Astrocyte (in vitro differentiated cells and primary cell): ENCODE results near the gene TOX3. TPM values are rescaled to one million over a fixed set of nuclear protein-coding genes. Genes with fewer than 3 reads are reported as not detected.

Experiments
- DNase-seq: peaks from one replicate; pipeline ENCODE4 v3.0.0-alpha.2; 2010; ENCODE audit warnings: low read depth
- FAIRE-seq: peaks from 2 replicates; lab custom pipeline; 2011; peaks lifted over from hg19 to GRCh38; lab: Jason Lieb, UNC
- H2AFZ ChIP-seq: 2 replicates; pipeline ENCODE4 v1.6.0; 2012; ENCODE audit warnings: low read depth, low read length, inconsistent platforms
- H3K27ac ChIP-seq: 2 replicates; pipeline ENCODE4 v1.5.1; 2011; ENCODE audit warnings: low read depth, low read length, inconsistent platforms
- H3K27me3 ChIP-seq: 2 replicates; pipeline ENCODE4 v1.6.0; 2011; ENCODE audit warnings: low read length, inconsistent platforms; ENCODE audit not compliant: insufficient read depth
- H3K36me3 ChIP-seq: 2 replicates; pipeline ENCODE4 v1.5.1; 2011; ENCODE audit warnings: low read length, inconsistent platforms; ENCODE audit not compliant: insufficient read depth
- H3K4me1 ChIP-seq: 2 replicates; pipeline ENCODE4 v1.5.1; 2011; ENCODE audit warnings: low read length, inconsistent platforms; ENCODE audit not compliant: insufficient read depth
- H3K4me2 ChIP-seq: 2 replicates; pipeline ENCODE4 v1.6.0; 2012; ENCODE audit warnings: low read length, inconsistent platforms
- H3K4me3 ChIP-seq: 2 replicates; pipeline ENCODE4 v1.5.1; 2011; ENCODE audit warnings: low read depth, mild to moderate bottlenecking, low read length, inconsistent platforms; ENCODE audit not compliant: insufficient read depth
- H3K79me2 ChIP-seq: 2 replicates; pipeline ENCODE4 v1.6.0; 2012; ENCODE audit warnings: mild to moderate bottlenecking, low read length, inconsistent platforms; ENCODE audit not compliant: insufficient read depth
- H3K9ac ChIP-seq: 2 replicates; pipeline ENCODE4 v1.6.0; 2012; ENCODE audit warnings: mild to moderate bottlenecking, low read length, inconsistent platforms
- H3K9me3 ChIP-seq: 2 replicates; pipeline ENCODE4 v1.5.1; 2012; ENCODE audit warnings: low read depth, mild to moderate bottlenecking, low read length, inconsistent platforms; ENCODE audit not compliant: insufficient read depth
- H4K20me1 ChIP-seq: 2 replicates; pipeline ENCODE4 v1.6.0; 2012; ENCODE audit warnings: low read length, inconsistent platforms; ENCODE audit not compliant: insufficient read depth
- H3K27ac Mint-ChIP-seq: one replicate; pipeline ENCODE4 v1.8.0; 2021; ENCODE audit warnings: mild to moderate bottlenecking, mixed read lengths; ENCODE audit not compliant: unreplicated experiment
- H3K27me3 Mint-ChIP-seq: one replicate; pipeline ENCODE4 v1.8.0; 2021; ENCODE audit warnings: low read depth, mixed read lengths; ENCODE audit not compliant: unreplicated experiment
- H3K36me3 Mint-ChIP-seq: one replicate; pipeline ENCODE4 v1.8.0; 2021; ENCODE audit warnings: low read depth, mixed read lengths; ENCODE audit not compliant: unreplicated experiment
- H3K4me1 Mint-ChIP-seq: one replicate; pipeline ENCODE4 v1.8.0; 2021; ENCODE audit warnings: low read depth, mixed read lengths; ENCODE audit not compliant: unreplicated experiment
- H3K4me3 Mint-ChIP-seq: one replicate; pipeline ENCODE4 v1.8.0; 2021; ENCODE audit warnings: mild to moderate bottlenecking, moderate library complexity, mixed read lengths; ENCODE audit not compliant: unreplicated experiment
- H3K9me3 Mint-ChIP-seq: one replicate; pipeline ENCODE4 v1.8.0; 2021; ENCODE audit warnings: mild to moderate bottlenecking, mixed read lengths; ENCODE audit not compliant: unreplicated experiment
- EZH2 ChIP-seq: IDR thresholded peaks from 2 replicates; pipeline ENCODE4 v1.6.1; 2012; ENCODE audit warnings: mild to moderate bottlenecking, low read length, inconsistent platforms; ENCODE audit not compliant: insufficient read depth
- total RNA-seq: library from RNA; stranded (reverse); gene quantifications from 2 replicates; pipeline ENCODE4 v1.2.1, GENCODE V29; 2021
- TF ChIP-seq, protein P1 (sequence below): IDR thresholded peaks from 2 replicates; pipeline ENCODE4 v1.5.1; 2011; ENCODE audit warnings: low read depth, mild to moderate bottlenecking, inconsistent platforms, low read length, moderate library complexity; ENCODE audit not compliant: insufficient read depth

The TOX3 gene
- total RNA-seq, 1 donor from 2014 or later: 2.3 TPM

DNA sequence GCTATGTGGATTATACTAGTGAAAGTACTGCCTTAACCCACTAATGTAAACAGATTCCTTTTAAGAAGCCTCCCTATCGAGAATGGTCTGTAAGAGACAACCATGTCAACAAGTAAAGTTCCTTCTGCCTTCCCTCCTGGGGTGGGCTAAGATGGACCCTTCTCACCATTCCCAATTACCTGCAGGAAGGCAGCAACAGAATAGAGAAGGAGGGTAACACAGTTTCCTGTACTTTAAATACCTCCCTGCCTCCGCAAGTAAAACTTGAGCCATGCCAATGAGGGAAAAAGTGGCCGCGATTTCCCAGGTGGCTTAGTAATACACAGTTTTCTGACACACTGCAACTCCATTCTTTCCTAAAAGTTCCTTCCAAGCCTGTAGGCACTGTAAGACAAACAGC is 45.2 kb downstream of the TOX3 start:
- H3K27me3 Mint-ChIP-seq: no peaks in the 10 kb centered on the region
- H3K27me3 ChIP-seq: no peaks in the 10 kb centered on the region
- peaks cover 4% of the 10 kb centered on the region for H3K4me1 Mint-ChIP-seq
- no peak overlapping the region for H3K27ac ChIP-seq
- H3K79me2 ChIP-seq: no peaks in the 10 kb centered on the region
- no peak overlapping the region for H3K4me2 ChIP-seq
- no peak for FAIRE-seq
- H3K4me1 ChIP-seq: peaks cover 2% of the 10 kb centered on the region
- H3K36me3 ChIP-seq: no peaks in the 10 kb centered on the region
- H3K9me3 ChIP-seq: no peaks in the 10 kb centered on the region
- no peak overlapping the region for H2AFZ ChIP-seq
- no peak overlapping the region for H3K27ac Mint-ChIP-seq
- TF ChIP-seq, protein P1, sequence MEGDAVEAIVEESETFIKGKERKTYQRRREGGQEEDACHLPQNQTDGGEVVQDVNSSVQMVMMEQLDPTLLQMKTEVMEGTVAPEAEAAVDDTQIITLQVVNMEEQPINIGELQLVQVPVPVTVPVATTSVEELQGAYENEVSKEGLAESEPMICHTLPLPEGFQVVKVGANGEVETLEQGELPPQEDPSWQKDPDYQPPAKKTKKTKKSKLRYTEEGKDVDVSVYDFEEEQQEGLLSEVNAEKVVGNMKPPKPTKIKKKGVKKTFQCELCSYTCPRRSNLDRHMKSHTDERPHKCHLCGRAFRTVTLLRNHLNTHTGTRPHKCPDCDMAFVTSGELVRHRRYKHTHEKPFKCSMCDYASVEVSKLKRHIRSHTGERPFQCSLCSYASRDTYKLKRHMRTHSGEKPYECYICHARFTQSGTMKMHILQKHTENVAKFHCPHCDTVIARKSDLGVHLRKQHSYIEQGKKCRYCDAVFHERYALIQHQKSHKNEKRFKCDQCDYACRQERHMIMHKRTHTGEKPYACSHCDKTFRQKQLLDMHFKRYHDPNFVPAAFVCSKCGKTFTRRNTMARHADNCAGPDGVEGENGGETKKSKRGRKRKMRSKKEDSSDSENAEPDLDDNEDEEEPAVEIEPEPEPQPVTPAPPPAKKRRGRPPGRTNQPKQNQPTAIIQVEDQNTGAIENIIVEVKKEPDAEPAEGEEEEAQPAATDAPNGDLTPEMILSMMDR: no peak
- TF ChIP-seq EZH2: no peak
- H3K4me3 Mint-ChIP-seq: no peak overlapping the region
- DNase-seq: no peak
- no peaks in the 10 kb centered on the region for H3K9me3 Mint-ChIP-seq
- no peak overlapping the region for H3K4me3 ChIP-seq
- no peaks in the 10 kb centered on the region for H3K36me3 Mint-ChIP-seq
- no peak overlapping the region for H3K9ac ChIP-seq
- no peaks in the 10 kb centered on the region for H4K20me1 ChIP-seq

- H3K27me3 Mint-ChIP-seq: no peaks in the 10 kb centered on the region
These were observed 46.0 kb downstream of the TOX3 start for GRCh38 chr16:52500963-52501362.

DNA sequence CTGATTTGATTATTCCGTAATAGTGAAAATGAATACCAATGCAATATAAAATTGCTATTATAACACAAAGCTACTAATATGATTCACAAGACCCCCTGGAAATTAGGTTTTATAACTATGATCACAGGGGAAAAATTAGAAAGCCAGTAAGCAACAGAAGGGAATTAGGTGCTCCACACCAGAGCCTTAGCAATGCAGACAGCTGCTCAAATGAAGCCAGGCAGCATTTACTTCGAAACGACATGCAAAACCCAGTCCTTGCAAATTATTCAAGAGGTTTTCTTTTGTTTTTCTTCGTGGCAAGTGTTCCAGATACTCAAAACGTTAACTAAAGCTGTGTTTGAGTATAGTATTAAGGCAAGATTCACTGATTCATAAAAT is 47.9 kb downstream of the TOX3 start:
- H3K27me3 Mint-ChIP-seq: no peaks in the 10 kb centered on the region
- Histone ChIP-seq H3K27me3 (no peaks in the 10 kb centered on the region), H3K36me3 (no peaks in the 10 kb centered on the region), H3K4me1 (peaks cover 2% of the 10 kb centered on the region), H3K27ac (no peak overlapping the region), H3K4me3 (no peak overlapping the region), H3K79me2 (no peaks in the 10 kb centered on the region), H4K20me1 (no peaks in the 10 kb centered on the region), H3K9me3 (no peaks in the 10 kb centered on the region), H3K4me2 (peak overlapping the region; percentile 74), H3K9ac (no peak overlapping the region), H2AFZ (peak overlapping the region; percentile 80)
- no peaks in the 10 kb centered on the region for H3K36me3 Mint-ChIP-seq
- TF ChIP-seq, protein P1: no peak
- TF ChIP-seq EZH2: no peak
- no peak for DNase-seq
- no peak for FAIRE-seq
- H3K4me1 Mint-ChIP-seq: peaks cover 5% of the 10 kb centered on the region
- peak overlapping the region; percentile 92 for H3K27ac Mint-ChIP-seq
- no peak overlapping the region for H3K4me3 Mint-ChIP-seq
- H3K9me3 Mint-ChIP-seq: no peaks in the 10 kb centered on the region

More at GRCh38 chr16:52500963-52501362, 46.0 kb downstream of the TOX3 start:
- no peaks in the 10 kb centered on the region for H3K79me2 ChIP-seq
- no peak for DNase-seq
- no peaks in the 10 kb centered on the region for H3K27me3 ChIP-seq
- Mint-ChIP-seq H3K9me3 (no peaks in the 10 kb centered on the region), H3K4me3 (no peak overlapping the region), H3K36me3 (no peaks in the 10 kb centered on the region), H3K27ac (no peak overlapping the region), H3K4me1 (peaks cover 5% of the 10 kb centered on the region)
- no peaks in the 10 kb centered on the region for H4K20me1 ChIP-seq
- no peak overlapping the region for H3K9ac ChIP-seq
- TF ChIP-seq, protein P1: no peak
- TF ChIP-seq EZH2: no peak
- H2AFZ ChIP-seq: no peak overlapping the region
- no peaks in the 10 kb centered on the region for H3K9me3 ChIP-seq
- H3K4me3 ChIP-seq: no peak overlapping the region
- no peaks in the 10 kb centered on the region for H3K36me3 ChIP-seq
- peaks cover 2% of the 10 kb centered on the region for H3K4me1 ChIP-seq
- no peak for FAIRE-seq
- no peak overlapping the region for H3K4me2 ChIP-seq
- no peak overlapping the region for H3K27ac ChIP-seq
